Gastroesophageal sphincter (tissue), 3 donors: ENCODE results near the gene LDB2.

Source experiments
- CTCF ChIP-seq, 4 experiments: fragments of 200-600 bp in 2 of 4; fragments of 450-650 bp in 2 of 4; sonication (generic) in 1 of 4; IDR thresholded peaks; one replicate each; pipeline ENCODE4 v1.5.1; 2017 to 2019; ENCODE audit warnings: antibody characterized with exemption in 4 of 4, mild to moderate bottlenecking in 2 of 4, moderate library complexity in 2 of 4
- EP300 ChIP-seq: sonication (generic); formaldehyde crosslinking; IDR thresholded peaks from one replicate; pipeline ENCODE4 v1.6.1; 2017; ENCODE audit warnings: antibody characterized with exemption, mild to moderate bottlenecking
- POLR2A ChIP-seq, 2 donors: fragments of 450-650 bp; IDR thresholded peaks; one replicate each; pipeline ENCODE4 v1.6.1; 2017; ENCODE audit warnings: antibody characterized with exemption in 2 of 2, mild to moderate bottlenecking in 2 of 2, moderate library complexity in 1 of 2
- POLR2AphosphoS5 ChIP-seq: sonication (generic); formaldehyde crosslinking; IDR thresholded peaks from one replicate; pipeline ENCODE4 v1.6.1; 2017; ENCODE audit warnings: antibody characterized with exemption

- TF ChIP-seq CTCF (IDR thresholded peaks at IDR 0.05) = peak in 3 of 4 experiments; percentile 38 to 62 (median 43)
- TF ChIP-seq POLR2AphosphoS5 = no peak
- no peak for TF ChIP-seq EP300
- no peak for TF ChIP-seq POLR2A (IDR thresholded peaks at IDR 0.05)
Observed at GRCh38 chr4:16794816-16795445, 103.5 kb downstream of the LDB2 start.
